HG02943 (cell line): ENCODE data around the gene CC2D1B.

Experiments
- ATAC-seq: cut with Tn5 transposase; IDR thresholded peaks from one replicate; pipeline ENCODE4 v1.9.1; 2021; ENCODE audit warnings: mild to moderate bottlenecking, low read depth, moderate library complexity; ENCODE audit not compliant: unreplicated experiment

CC2D1B gene

GRCh38 chr1:52360595-52360968 is 5.4 kb downstream of the CC2D1B start:
- no peak for ATAC-seq

DNA sequence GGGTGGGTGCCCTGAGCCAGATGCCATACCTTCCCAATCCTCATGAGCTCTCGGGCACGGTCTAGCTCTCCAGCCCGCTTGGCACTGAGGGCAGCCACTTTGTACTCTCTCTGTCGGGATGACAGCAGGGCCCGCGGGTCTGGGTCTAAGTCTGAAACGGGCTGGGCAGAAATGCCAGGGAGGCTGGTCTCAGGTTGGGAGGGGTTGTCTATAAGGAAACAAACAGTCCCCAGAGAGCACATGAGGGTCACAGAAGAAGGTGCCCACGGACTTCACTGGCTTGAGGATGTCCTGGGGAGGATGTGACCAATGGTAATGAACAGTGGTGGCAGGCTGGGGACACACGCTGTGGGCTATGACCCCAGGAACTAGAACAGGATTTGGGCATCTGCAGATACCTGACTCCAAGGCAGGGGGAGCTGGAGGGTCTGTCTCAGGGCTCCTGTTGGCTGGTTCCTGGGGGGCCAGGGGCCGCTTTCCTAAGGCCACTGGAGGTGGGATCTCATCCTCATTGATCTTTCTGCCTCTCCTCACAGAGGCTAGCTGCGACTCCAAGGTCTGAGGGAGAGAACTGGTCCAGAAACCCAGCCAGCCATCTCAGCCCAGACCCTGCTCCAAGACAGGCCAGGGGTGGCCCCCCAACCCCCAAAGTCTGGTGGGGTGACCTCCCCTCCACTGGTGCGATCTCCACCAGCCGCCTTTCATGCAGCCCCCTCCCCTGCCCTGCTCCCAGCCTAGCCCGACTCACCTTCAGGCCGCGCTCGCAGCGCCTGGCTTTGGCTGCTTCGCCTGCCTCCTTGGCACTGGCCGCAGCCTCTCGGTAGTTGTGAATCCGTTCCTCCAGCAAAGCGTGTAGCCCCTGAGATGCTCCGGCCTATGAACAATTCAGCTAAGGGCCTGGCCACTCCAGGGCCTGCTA is 6.1 kb downstream of the CC2D1B start:
- ATAC-seq: no peak

DNA sequence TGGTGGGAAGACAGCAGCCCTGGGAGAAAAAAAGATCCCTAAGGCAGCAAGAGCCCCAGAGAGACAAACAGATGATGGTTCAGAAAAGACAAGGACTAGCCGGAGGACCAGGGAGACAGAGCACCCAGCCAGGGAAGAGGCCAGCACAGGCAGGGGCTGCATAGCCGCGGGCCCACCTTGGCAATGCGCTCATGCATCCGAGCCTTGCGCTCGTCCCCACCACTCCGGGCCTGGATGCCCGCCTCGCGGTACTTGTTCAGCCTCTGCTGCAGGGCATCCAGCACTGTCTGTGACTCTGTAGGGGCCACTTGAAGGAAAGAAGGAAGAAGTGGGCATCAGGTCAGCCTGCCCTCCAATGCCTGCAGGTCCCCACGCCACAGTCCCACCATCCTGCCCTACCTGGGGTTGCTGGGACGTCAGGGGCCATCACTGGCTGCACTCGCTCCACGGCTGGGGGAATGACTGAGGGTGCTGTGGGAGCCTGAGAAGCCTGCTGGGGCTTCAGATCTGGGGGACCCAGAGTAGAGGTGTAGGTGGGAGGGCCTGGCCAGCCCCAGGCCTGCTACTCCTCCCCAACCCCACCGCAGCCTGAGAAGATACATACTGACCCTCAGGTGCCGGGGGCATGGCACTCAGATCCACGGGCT is 7.0 kb downstream of the CC2D1B start:
- ATAC-seq: no peak

DNA sequence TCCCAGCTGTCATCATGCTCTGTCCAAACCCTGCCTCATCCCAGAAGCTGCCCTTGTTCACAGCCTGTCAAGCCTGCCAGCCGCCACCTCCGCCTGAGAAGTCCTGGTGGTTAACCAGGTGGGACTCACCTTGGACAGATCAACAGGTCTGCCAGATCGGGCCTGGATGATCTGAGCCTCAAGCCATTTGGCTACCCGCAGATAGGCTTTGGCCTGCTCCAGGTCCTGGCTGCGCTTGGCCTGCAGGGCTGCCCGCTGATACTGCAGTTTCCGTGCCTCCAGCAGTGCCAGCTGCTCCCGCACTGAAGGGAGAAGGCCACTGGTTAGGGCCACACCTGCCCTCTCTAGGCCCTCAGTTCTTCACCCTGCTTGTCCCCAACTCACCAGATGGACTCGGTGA is 8.6 kb downstream of the CC2D1B start:
- ATAC-seq: no peak

DNA sequence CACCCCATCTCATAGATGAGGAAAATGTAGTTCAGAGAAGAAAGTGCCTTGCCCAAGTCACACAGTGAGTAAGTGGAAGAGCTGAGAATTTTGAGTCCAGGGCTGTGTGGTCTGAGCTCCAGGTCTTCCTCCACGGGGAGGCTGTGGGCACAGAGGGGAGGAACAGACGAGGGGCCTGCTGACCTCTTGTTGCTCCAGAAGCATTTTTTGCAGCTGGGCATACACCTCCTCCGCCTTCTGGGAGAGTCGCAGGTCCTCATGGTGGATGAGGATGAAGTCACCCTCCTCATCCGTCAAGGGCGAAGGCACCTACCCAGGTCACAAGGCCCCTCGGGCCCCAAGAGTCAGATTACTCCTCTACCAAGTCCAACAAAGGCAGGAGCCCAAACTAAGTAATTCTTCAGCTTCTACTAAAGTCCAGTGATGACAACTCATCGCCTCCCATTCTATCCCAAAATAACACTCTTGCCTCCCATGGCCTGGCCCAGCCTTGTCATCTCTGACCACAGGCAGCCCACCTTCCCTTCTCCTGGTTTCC is 9.1 kb downstream of the CC2D1B start:
- ATAC-seq: no peak

DNA sequence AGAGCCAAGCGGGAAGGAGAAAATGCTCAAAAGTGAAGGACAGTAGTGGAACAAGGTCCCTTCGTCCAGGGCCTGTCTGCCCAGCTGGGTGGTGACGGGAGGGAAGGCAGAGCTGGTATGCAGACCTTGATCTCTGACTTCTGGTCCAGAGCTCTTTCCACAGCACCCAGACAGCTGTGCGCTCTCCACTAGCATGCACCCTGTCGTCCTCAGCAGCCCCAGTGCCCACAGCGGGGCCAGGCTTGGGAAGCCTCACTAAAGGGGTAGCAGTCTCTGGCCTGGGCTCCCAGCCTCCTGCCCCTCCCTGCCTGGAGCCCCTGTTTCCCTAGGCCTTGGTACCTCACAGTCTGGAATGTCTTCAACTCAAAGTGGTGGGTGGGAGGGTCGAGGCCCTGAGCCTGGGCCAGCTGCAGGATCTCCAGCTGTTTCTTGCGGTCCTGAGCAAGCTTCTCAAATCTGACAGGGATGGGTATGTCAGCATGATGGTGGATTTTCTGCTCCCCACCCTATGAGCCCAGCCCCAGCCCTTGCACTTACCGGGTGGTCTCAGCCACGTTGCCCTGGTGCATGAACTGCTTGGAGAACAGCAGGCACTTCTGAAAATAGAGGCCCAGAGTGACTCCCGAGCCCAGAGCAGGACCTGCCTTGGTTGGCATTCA is 10.0 kb downstream of the CC2D1B start:
- ATAC-seq: no peak

- no peak for ATAC-seq
Observed at GRCh38 chr1:52355436-52355835, 10.6 kb downstream of the CC2D1B start.

DNA sequence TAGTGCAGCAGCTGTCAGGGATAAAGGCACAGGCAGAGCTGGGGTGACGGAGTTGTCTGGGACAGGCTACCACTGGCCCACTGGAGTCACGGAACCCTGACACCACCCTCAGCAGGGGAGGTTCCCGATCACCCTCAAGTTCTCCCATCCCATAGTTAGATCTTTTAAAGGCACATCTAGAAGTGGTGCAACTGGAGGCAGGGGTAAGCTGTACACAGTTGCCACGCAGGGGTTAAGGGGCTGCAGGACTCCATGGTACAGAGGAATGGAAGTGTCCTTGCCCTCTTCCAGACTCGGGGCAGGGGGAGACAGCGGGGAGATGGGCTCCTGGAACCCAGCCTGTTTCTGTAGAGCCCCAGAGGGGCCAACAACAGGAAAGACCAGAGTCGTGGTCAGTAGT is 13.3 kb downstream of the CC2D1B start:
- no peak for ATAC-seq

- ATAC-seq: no peak
Observed at GRCh38 chr1:52348704-52349300, 17.2 kb downstream of the CC2D1B start.

DNA sequence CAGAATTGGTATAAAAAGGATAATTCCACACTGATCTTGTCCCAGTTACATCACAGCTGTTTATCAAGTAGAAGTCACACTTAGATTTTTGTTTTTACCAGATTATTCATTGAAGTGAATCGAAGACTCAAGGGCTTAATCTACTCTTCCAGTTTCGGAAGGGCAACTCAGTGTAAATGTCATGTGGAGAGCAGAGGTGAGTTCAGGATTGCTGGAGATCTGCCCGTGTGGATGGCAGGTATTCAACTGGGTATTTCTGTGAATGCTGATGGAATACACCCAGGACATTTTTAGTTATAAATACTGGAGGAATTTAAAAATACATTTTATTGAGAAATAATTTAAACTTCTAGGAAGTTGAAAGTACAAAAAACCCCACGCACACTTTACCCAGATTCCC is 19.4 kb downstream of the CC2D1B start:
- ATAC-seq: no peak

DNA sequence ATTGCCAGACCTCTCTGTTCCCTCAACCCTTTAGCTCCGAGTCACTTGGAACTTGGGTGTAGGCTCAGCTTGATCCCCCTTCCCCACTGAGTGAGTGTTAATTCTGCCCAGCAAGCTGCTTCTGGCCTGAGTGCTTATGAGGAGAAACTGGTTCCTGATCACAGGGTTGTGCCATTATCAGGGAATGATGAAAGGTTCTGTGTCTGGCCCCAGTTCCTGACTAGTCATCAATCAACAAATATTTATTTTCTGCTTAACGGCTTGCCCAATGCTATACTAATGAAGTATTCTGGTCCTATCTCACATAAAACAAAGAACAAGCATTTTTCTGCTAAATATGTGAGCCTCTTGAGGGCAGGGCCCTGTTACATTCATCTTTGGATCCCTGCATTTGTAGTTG is 20.8 kb downstream of the CC2D1B start:
- no peak for ATAC-seq

DNA sequence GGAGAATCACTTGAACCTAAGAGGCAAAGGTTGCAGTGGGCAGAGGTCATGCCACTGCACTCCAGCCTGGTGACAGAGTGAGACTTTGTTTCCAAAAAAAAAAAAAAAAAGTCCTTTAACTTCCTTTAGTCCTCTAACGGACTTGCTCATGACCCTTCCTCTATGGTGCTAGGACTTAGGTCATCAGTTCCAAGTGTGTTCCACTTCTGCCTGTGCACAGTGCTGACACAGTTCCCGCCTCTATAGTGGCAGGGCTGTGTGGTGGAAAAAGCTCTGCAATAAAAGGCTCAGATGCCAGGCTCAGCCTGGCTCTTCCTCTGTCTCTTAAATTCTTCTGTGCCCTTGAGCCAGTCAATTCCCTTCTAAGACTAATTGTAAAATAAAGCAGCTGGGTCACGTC is 22.0 kb downstream of the CC2D1B start:
- ATAC-seq: no peak

DNA sequence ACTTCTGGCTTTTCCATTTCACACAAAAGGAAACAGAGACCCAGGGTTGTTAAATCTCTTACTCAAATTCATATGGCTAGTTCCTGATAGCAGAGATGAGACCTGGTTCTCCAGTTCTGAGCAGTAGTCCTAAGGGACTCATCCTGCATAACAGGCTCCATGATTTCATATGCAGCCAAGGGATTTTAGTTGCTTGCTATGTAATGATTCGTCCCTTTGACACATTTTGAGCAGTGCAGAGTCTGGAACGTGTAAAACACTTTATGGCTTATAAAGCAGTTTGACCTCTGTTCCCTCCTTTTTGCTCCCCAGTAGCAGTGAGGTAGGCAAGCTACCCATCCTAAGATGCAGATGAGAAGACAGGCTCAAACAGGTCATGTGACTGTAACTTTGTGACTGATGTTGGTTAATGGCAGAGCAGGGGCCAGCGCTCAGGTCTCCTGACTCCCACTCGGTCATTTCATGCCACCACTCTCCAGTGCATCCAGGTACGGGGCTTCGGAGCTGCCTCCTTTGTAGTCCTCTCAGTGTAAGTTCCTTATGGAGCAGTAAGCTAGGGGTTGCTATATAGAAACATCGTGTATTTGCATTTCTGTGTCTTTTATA is 24.2 kb downstream of the CC2D1B start:
- ATAC-seq: no peak

DNA sequence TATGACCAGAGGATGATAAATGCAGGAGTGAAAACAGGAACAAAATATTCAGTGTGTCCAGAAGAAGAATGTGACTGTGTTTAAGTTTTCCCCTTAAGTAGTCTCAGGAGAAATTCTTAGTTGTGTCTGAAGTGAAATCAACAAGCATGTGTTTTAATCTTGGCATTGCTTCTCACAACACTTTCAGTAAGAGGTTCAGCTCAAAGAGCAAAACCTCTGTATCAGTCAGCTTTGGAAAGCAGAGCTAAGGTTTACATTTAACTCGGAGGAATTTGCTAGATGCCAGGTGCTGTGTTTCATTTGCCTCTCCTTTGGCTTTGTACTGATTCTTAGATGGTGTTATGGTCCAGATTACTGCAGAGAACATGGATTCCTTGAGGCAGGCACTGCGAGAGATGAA is 28.6 kb downstream of the CC2D1B start:
- ATAC-seq: no peak

- no peak for ATAC-seq
Observed at GRCh38 chr1:52334906-52335528, 31.0 kb downstream of the CC2D1B start.

- ATAC-seq: no peak
Observed at GRCh38 chr1:52332411-52332810, 33.6 kb downstream of the CC2D1B start.

DNA sequence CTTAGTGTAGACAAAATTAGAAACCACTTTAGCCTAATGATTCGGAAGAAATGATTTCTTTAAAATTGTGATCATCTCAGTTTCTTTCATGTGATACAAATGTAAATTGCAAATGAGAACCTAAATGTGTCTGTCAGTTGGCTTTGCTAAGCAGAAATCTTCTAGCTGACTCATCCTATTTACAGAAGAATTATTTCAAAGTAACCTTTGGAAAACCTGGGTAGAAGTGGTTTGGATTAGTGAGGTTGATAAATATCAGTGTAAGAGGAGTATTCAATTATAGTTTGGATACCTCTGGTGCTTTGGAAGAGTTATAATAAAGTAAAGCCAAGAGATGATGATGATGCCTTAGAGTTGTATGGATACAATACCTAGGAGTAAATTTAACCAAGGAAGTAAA is 37.4 kb downstream of the CC2D1B start:
- no peak for ATAC-seq

DNA sequence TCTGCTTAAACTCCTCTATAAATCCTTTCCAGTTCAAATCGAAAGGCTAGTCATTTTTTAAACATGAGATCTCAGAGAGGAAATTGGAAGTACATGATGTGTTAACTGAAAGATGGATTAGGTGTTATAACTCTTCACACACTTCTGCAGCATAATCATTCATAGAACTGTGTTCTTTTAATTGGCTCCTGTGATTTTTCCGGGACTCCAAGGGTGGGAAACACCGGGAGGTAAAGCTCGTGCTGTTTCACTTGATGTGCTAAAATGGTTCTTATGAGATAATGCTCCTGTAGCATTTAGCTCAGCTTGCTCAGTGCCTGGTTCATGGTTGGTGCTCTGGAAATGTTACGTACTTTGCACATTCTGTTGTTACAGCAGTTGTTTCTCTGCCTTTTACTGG is 40.2 kb downstream of the CC2D1B start:
- no peak for ATAC-seq

DNA sequence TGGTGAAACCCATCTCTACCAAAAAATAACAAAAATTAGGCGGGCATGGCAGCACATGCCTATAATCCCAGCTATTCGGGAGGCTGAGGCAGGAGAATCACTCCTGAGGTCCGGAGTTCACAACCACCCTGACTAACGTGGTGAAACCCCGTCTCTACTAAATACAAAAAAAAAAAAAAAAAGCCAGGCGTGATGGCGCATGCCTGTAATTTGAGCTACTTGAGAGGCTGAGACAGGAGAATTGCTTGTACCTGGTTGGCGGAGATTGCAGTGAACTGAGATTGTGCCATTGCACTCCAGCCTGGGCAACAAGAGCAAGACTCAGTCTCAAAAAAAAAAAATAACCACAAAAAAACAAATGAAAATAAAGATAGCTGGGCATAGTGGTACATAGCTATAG is 42.3 kb downstream of the CC2D1B start:
- no peak for ATAC-seq

DNA sequence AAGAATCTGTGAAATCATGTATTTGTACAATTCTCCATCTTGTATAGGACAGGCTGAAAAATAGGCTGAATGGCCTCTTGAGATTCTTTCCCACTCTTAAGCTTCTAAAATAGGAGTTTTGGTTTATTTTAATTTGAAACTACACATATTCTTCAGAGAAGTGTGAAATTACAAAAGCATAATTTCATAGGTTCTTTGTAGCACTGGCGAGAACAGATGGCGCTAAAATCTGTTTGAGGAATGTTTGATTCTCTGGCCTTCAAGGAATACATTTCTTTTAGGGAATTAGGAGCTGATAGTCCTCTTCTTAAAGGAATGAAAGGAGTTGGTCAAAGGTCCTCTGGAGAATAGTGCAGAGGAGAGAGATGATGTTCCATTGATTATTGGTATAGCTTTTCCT is 44.9 kb downstream of the CC2D1B start:
- ATAC-seq: no peak
